GM18507 (cell line): ENCODE measurements around the gene HES2.
"Not testable (repeated sequence)": the region's sequence is repeated elsewhere in the genome, so short reads cannot be mapped to it uniquely, and the experiment has no call there.

Experiments
- DNase-seq: peaks from one replicate; pipeline ENCODE4 v3.0.0; 2011; ENCODE audit warnings: low read depth; ENCODE audit not compliant: insufficient read length; ENCODE audit errors: extremely low spot score
- FAIRE-seq: peaks from 2 replicates; lab custom pipeline; 2011; peaks lifted over from hg19 to GRCh38; lab: Jason Lieb, UNC

HES2 gene

GRCh38 chr1:6363085-6363884, 56.4 kb downstream of the HES2 start:
- not testable (repeated sequence) for FAIRE-seq, DNase-seq
